Measurements from ENCODE around the gene ANKRD45. TPM values are rescaled to one million over a fixed set of nuclear protein-coding genes. Genes with fewer than 3 reads are reported as not detected.

Gene ANKRD45
- total RNA-seq, 1 experiment from 2014 or later = 0.44 TPM

DNA sequence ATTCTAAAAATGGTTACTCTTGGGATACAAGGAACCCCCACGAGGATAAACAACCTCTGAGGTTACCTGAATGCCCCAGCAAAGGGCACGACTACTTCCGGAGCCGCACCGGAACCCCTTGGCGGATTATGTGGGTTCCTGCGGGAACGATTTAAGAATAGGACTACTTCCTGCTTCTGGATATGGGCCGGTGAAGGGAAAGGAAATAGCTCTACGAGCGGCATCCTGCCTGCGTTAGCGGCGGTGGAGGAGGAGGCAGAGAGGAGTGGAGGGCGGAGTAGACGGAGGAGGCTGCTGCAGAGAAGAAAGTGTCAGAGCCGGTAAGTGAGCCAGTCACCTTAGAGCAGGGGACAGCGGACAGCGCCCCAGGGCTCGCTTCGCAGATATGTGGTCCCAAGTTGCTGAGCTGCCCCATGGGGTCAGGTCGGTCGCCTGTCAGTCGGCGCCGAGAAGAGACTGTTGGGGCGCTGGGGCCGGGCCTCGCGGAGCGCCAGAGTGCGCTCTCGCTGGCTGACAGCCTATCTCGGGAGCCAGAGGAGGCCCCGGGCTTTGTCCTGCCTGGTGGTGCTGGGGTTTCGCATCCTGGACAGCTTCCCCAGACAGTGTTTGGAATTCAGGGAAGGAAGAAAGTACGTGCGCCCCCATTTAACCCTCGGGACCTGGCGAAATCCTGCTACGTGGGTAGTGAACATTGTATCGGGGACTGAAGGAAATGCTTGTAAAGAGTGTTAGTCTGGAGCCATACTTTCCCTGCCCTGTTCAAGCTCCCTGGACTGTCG lies 45.3 kb upstream of the ANKRD45 start, which contains the start of gene KLHL20:
TSS of gene KLHL20 (plus strand) at position 223 of the 779 bp plus-strand sequence. CDS start 1,063 bp downstream, outside the sequence.
- BruUV-seq (replicated peaks) = TSS peak; percentile 74
- ChIA-PET CTCF (no interaction called here), RAD21 (ENCODE audit: low non-redundant PET in 1 of 2, low total read pairs in 2 of 2, uncharacterized antibody in 2 of 2, unreplicated experiment in 2 of 2) (no interaction called here), POLR2A (interaction anchor here (0.9 to 1.3 kb wide), 2 partner anchors 8 to 109 kb away, joined by 4 read pairs; partner anchors contain the start of genes CENPL and DARS2)
- peak within 1 kb of the TSS; percentile 58 for H3K27ac ChIP-seq (ENCODE audit: low read depth, low read length)
- ATAC-seq (peak; percentile 97), DNase-seq (ENCODE audit: low read depth, low spot score) (peak; percentile 89)
- H3K9ac ChIP-seq (ENCODE audit: low read length) = peak within 1 kb of the TSS; percentile 62
- H3K27me3 ChIP-seq (ENCODE audit: insufficient read depth, low read length) = no peaks in the 10 kb centered on the region
- H3K9me3 ChIP-seq (ENCODE audit: control insufficient read depth in 1 of 2, insufficient read depth in 1 of 2, low read depth in 1 of 2, low read length in 2 of 2) = no peaks in the 10 kb centered on the region
- no peaks in the 10 kb centered on the region for H3K36me3 ChIP-seq (ENCODE audit: control insufficient read depth in 1 of 2, insufficient read depth in 2 of 2, low read length in 2 of 2)
- H3K4me1 ChIP-seq (ENCODE audit: control insufficient read depth in 1 of 2, insufficient read depth in 2 of 2, low read length in 2 of 2) = peaks cover 3 to 8% of the 10 kb centered on the region in 2 experiments; a peak in 3 of 4 replicates
- intact Hi-C loops (cut with micrococcal nuclease) = loop anchor here (10.0 kb wide), 2 partner anchors 110 to 360 kb away; partner anchors contain the start of genes CENPL and DARS2
- H4K20me1 ChIP-seq (ENCODE audit: insufficient read depth) = no peaks in the 10 kb centered on the region
- H3K9me2 ChIP-seq (ENCODE audit: insufficient read depth) = no peaks in the 10 kb centered on the region
- H3K79me2 ChIP-seq (ENCODE audit: insufficient read depth, low read length) = peaks cover 26% of the 10 kb centered on the region
- H3K4me3 ChIP-seq (replicated peaks in 1 of 2; ENCODE audit: low read depth in 1 of 2, low read length in 2 of 2) = peak within 1 kb of the TSS; percentile 89 to 92
- peak within 1 kb of the TSS; percentile 96 for H2AFZ ChIP-seq (ENCODE audit: low read depth, low read length, poor library complexity, severe bottlenecking)
- H3K4me2 ChIP-seq (ENCODE audit: low read length) = peak within 1 kb of the TSS; percentile 74
- 0 out of 2 replicates have a peak, but pooled peaks have one; percentile 38 for TF ChIP-seq EGR1 (IDR thresholded peaks at IDR 0.05; ENCODE audit: low read depth)
- no peak for TF ChIP-seq EZH2phosphoT487 (IDR thresholded peaks at IDR 0.05; ENCODE audit: borderline replicate concordance)
- TF ChIP-seq FOSL1 (IDR thresholded peaks at IDR 0.05; ENCODE audit: low read depth) = peak; percentile 7; the same call in 1 of the 2 replicates
- TF ChIP-seq, protein P1, sequence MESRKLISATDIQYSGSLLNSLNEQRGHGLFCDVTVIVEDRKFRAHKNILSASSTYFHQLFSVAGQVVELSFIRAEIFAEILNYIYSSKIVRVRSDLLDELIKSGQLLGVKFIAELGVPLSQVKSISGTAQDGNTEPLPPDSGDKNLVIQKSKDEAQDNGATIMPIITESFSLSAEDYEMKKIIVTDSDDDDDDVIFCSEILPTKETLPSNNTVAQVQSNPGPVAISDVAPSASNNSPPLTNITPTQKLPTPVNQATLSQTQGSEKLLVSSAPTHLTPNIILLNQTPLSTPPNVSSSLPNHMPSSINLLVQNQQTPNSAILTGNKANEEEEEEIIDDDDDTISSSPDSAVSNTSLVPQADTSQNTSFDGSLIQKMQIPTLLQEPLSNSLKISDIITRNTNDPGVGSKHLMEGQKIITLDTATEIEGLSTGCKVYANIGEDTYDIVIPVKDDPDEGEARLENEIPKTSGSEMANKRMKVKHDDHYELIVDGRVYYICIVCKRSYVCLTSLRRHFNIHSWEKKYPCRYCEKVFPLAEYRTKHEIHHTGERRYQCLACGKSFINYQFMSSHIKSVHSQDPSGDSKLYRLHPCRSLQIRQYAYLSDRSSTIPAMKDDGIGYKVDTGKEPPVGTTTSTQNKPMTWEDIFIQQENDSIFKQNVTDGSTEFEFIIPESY (IDR thresholded peaks at IDR 0.05; ENCODE audit: extremely low read depth, insufficient replicate concordance, low read length) = no peak
- peak; percentile 76 for TF ChIP-seq POLR2A (IDR thresholded peaks at IDR 0.05; ENCODE audit: borderline replicate concordance, extremely low read depth, insufficient read depth, insufficient read length)
- no peak for TF ChIP-seq ATF3 (IDR thresholded peaks at IDR 0.05)
- TF ChIP-seq, protein P2, sequence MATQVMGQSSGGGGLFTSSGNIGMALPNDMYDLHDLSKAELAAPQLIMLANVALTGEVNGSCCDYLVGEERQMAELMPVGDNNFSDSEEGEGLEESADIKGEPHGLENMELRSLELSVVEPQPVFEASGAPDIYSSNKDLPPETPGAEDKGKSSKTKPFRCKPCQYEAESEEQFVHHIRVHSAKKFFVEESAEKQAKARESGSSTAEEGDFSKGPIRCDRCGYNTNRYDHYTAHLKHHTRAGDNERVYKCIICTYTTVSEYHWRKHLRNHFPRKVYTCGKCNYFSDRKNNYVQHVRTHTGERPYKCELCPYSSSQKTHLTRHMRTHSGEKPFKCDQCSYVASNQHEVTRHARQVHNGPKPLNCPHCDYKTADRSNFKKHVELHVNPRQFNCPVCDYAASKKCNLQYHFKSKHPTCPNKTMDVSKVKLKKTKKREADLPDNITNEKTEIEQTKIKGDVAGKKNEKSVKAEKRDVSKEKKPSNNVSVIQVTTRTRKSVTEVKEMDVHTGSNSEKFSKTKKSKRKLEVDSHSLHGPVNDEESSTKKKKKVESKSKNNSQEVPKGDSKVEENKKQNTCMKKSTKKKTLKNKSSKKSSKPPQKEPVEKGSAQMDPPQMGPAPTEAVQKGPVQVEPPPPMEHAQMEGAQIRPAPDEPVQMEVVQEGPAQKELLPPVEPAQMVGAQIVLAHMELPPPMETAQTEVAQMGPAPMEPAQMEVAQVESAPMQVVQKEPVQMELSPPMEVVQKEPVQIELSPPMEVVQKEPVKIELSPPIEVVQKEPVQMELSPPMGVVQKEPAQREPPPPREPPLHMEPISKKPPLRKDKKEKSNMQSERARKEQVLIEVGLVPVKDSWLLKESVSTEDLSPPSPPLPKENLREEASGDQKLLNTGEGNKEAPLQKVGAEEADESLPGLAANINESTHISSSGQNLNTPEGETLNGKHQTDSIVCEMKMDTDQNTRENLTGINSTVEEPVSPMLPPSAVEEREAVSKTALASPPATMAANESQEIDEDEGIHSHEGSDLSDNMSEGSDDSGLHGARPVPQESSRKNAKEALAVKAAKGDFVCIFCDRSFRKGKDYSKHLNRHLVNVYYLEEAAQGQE (IDR thresholded peaks at IDR 0.05; ENCODE audit: low read depth) = no peak
- peak; percentile 88 for TF ChIP-seq YY1 (IDR thresholded peaks at IDR 0.05; ENCODE audit: extremely low read depth, insufficient replicate concordance, low read depth, low read length)
- peak; percentile 25 for TF ChIP-seq TCF7L2 (IDR thresholded peaks at IDR 0.05; ENCODE audit: borderline replicate concordance, extremely low read depth, insufficient read depth, insufficient read length)
- TF ChIP-seq SRF (IDR thresholded peaks at IDR 0.05; ENCODE audit: low read depth) = peak; percentile 94
- TF ChIP-seq SP1 (IDR thresholded peaks at IDR 0.05; ENCODE audit: low read depth) = peak; percentile 68
- TF ChIP-seq, protein P3, sequence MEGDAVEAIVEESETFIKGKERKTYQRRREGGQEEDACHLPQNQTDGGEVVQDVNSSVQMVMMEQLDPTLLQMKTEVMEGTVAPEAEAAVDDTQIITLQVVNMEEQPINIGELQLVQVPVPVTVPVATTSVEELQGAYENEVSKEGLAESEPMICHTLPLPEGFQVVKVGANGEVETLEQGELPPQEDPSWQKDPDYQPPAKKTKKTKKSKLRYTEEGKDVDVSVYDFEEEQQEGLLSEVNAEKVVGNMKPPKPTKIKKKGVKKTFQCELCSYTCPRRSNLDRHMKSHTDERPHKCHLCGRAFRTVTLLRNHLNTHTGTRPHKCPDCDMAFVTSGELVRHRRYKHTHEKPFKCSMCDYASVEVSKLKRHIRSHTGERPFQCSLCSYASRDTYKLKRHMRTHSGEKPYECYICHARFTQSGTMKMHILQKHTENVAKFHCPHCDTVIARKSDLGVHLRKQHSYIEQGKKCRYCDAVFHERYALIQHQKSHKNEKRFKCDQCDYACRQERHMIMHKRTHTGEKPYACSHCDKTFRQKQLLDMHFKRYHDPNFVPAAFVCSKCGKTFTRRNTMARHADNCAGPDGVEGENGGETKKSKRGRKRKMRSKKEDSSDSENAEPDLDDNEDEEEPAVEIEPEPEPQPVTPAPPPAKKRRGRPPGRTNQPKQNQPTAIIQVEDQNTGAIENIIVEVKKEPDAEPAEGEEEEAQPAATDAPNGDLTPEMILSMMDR (IDR thresholded peaks at IDR 0.05 in 2 of 3, conservative IDR thresholded peaks at IDR 0.05 in 1 of 3; ENCODE audit: borderline replicate concordance in 1 of 3, insufficient read depth in 1 of 3, low read depth in 2 of 3, low read length in 2 of 3) = no peak
- peak; percentile 97 for TF ChIP-seq CBX3 (IDR thresholded peaks at IDR 0.05; ENCODE audit: low read depth)
- TF ChIP-seq RAD21 (IDR thresholded peaks at IDR 0.05; ENCODE audit: low read depth) = peak; percentile 15
- no peak for TF ChIP-seq EZH2 (IDR thresholded peaks at IDR 0.05)
- TF ChIP-seq CEBPB (IDR thresholded peaks at IDR 0.05; ENCODE audit: low read depth) = no peak
- TF ChIP-seq POLR2AphosphoS5 (IDR thresholded peaks at IDR 0.05; ENCODE audit: low read depth, low read length) = peak; percentile 96
- TF ChIP-seq MAX (IDR thresholded peaks at IDR 0.05) = peak; percentile 89

Measured in HCT116 (cell line).